NCI-H2081 treated with DMSO at 0.1 percent for 48 hours (cell line): ENCODE measurements around the gene TMEM255B.
"Not testable (repeated sequence)": the region's sequence is repeated elsewhere in the genome, so short reads cannot be mapped to it uniquely, and the experiment has no call there.

Experiments used
- DNase-seq: peaks from one replicate; lab custom pipeline; 2025; lab: John Stamatoyannopoulos, UW

TMEM255B gene

DNA sequence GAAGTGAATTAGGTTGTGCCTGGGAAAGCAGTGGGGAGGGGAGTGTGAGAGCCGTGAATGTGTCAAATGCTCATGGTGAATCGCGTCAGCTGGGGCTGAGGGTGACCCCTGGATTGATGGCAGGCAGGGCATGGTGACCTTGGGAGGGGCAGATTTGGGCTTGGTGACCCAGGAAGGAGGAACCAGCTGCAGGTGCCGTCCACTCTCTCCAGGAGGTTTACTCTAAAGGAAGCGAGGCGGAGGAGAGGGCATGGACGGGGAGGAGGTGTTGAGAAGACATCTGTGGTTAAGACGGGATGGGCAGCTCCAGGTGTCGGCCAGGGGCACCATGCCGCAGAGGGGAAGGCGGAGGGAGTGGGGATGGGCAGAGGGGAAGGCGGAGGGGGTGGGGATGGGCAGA is 28.7 kb downstream of the TMEM255B start:
- DNase-seq: no peak

DNA sequence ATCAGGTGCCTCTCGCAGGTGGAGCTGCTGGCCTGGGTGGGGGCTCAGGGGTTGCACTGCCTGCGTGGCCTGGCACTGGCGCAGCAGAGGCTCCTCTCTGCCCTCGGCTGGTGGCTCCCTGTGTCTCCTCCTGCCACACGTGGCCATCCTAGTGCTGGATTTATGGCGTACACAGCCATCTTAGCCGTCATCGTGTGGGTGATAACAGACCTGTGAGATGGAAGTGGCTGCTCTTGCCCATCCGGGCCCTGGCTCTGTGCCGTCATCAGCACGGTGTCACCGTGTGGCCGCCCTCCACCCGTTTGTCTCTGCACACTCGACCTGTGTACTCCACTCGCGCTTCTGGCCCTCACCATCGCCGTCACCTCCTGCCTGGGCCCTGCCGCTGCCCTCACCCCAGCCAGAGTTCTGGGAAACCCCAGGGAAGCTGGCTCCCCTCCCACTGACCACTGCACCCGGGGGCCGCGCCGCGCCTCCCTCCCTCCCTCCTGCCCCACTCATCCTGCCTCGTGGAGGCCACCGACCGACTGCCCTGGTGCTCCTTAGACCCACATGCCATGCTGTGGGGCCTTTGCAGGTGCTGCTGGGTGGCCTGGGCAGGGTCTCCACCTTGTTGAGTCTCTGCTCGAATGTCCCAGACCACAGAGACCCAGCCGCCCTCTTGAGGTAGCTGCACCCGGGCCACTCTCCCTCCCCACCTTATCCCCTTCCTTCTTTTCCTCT is 29.5 kb downstream of the TMEM255B start:
- no peak for DNase-seq

DNA sequence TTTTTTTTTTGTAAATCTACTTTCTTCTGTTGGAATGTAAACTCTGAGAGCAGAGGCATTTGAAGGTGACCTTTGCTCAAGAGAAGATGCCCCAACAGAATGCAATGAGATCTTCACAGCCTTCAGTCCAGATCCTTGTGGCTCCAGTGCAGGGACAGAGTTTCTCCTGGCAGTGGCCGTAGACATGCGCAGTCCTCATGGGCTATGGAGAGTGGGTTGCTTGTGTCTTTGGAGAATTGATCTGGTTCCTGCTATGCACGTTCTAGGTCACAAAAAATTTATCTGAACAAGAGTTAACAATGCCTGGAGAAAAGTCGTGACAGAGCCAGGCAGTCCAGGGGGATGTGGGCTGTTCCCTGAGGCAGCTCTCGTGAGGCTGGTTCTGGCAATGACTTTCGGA is 30.1 kb downstream of the TMEM255B start:
- no peak for DNase-seq

DNA sequence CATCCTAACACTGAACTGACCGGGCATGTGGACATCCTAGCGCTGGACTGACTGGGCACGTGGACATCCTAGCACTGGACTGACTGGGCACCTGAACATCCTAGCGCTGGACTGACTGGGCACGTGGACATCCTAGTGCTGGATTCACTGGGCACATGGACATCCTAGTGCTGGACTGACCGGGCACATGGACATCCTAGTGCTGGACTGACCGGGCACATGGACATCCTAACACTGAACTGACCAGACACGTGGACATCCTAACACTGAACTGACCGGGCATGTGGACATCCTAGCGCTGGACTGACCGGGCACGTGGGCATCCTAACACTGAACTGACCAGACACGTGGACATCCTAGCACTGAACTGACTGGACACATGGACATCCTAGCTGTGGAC is 30.9 kb downstream of the TMEM255B start:
- not testable (repeated sequence) for DNase-seq

DNA sequence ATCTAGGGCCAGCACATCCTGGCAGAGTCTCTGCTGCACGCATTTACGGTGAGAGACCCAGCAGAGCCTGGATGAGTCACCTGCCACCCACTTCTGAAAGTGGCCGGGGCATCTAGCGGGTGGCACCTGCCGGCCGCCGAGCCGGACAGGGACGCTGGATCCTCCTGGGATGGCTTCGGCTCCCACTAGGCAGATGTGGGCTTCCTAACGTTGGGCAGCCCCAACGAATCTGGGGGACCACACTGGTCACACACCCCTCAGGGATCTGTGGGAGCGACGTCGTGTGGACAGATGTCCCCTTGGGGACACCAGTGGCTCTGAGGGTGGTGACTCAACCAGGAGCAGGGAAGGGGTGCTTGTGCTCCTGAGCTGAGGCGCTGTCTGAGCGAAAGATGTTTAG is 32.2 kb downstream of the TMEM255B start:
- DNase-seq: no peak

DNA sequence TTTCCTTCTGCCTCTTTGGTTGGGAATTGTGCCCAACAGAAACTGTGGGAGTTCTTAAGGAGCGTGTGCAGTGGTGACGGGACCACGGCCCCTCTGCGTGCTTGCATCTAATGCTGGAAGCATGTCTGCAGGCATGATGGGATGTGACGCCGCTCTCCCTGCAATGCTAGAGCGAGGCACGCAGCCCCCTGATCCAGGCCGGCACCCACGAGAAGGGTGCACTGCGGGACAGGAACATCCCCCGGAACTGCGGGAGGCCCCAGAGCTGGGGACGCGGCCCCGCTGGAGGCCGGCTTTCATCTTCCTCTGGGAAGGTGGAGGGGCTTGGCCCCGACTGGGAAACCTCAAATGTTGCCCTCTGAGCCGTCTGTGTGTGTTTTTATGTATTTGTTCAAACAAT is 32.7 kb downstream of the TMEM255B start:
- DNase-seq: no peak

DNA sequence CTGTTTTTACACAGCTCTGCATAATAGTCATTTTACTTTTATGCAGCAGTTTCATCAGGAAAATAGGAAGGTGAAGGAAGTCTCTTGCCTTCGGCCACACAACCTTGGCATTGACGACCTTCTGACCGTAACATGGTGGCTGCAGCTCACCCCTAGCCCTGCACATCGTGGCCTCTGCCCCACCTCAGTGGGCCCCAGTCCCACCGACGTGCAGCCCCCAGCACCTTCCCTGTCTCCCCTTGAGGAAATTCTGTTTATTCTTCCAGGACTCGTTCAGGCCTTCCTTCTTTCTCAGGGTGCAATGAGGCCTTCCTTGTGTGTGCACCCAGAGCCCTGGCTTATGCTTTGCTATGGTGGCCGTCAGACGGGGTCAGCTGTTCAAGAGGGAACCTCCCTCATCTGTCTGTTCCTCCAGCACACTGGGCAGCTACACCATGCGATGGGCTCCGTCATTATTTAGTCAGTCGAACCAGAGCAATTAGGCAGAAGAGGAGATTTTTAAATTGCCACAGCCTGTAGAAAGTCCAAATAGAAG is 33.3 kb downstream of the TMEM255B start:
- no peak for DNase-seq

DNA sequence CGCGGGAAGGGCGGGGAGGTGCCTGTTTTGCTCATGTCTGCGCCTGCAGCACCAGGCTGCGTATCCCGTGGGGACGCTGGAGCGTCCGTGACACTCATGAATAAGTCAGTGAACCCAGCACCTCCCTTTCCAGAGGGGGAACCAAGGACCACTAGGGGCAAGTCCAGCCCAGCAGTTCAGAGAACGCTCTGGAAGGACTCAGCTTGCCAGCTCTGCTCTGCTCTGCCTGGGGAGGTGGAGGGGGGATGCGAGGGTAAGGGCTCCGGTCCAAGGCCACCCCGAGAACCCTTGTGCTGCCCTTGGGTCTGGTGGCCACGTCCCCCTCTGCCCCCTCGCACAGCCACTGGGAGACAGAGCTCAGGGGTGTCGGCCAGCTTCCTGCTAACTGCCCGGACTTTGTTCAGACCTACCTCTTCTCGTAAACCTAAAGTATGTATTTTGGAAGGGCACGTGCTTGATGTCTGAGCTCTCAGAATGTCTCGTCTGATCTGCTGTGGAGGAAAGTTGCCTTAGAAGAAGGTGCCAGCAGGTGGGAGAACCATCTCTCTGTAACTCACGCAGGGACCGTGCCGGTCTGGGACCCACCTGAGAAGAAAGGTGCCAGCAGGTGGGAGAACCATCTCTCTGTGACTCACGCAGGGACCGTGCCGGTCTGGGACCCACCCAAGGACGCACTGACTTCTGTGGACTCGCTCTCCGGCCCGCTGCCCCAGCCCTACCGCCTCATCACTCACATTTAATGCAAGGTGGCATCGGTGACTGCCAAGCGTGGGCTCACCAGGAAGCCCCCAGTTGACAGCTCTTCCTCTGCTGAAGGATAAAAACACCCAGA is 34.1 kb downstream of the TMEM255B start:
- DNase-seq: no peak

DNA sequence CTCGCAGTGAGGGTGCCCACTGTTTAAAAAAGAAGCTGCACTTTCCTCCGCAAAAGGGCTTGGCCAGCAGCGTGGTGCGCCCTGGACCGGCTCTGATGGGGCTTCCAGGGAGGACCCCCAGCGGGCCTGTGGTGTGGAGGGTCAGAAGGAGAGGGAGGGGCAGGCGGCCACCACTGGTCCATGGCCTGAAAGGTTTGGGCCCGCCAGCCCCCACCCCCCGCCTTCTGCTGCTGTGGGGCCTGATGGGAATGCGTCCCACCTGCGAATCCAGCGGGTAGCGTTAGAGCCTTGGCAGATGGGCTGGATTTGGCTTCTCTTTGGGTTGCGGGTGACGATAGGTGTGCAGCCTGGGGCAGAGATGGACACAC is 34.7 kb downstream of the TMEM255B start:
- no peak for DNase-seq

DNA sequence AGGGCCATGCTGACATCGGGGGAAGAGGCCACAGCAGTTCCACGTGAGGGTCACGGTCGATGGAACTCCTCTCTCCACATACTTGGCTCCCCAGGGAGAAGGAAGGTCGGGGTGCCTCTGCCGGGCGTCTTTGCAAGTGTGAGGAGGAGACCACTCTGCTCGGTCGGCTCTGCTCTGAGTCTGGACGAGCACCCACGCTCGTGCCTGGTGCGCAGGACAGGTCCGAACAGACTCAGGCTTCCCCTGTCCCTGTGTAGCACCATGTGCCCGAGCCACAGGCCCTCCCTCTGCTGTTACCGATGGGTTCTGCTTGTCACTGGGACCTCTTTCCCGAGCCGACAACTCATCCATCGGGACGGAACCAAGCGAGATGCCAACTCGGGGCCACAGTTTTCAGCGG is 35.1 kb downstream of the TMEM255B start:
- DNase-seq: no peak

DNA sequence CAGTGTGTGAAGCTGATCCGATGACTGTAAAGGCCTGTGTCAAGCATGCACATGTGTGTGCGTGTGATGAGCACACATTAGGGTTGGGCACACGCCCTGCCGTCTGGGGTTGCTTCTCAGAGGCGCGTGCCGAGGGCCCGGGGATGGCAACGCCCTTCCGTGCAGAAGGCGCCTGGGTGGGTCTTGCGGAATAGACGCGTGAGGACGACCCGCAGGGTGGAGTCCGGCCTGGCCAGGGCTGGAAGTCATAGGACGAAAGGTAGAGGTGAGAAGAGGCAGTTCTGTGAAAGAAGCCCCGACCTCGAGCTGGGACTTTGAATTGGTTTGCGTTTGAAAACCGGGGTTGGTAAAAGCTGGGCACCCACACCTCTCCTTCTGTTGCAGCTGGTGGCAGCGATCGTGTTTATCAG is 35.7 kb downstream of the TMEM255B start:
- DNase-seq: no peak

DNA sequence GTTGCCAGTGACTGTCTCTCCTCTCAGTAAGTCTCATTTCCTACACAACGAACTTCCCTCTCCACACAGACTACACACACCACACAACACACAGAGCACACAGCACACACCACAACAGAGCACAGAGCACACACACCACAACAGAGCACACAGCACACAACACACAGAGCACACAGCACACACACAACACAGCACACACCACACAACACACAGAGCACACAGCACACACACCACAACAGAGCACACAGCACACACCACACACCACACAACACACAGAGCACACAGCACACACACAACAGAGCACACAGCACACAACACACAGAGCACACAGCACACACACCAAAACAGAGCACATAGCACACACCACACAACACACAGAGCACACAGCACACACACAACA is 36.3 kb downstream of the TMEM255B start:
- DNase-seq: not testable (repeated sequence)

DNA sequence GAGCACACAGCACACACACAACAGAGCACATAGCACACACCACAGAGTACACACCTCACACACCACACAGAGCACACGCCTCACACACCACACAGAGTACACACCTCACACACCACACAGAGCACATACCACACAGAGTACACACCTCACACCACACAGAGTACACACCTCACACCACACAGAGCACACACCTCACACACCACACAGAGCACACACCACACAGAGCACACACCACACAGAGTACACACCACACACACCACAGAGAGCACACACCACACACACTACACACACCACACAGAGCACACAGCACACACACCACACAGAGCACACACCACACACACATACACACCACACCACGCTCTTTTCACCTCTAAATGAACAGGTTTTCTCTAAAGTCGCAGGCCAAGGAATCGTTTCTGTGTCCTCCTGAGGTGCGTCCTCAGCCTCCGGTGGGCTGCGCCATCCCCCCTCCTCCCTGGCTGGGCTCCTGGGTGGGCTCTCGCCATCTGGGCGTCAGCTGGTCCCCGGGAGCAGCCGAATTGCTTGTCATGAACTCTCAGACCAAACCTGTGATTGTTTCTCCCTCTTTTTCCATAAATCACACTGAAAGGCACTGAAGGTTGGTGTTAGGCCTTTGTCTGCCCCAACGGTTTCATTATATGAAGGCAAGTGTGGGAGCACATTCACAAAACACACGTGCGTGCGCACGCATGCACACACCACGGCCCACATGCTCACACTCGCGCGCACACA is 37.4 kb downstream of the TMEM255B start:
- DNase-seq: no peak

DNA sequence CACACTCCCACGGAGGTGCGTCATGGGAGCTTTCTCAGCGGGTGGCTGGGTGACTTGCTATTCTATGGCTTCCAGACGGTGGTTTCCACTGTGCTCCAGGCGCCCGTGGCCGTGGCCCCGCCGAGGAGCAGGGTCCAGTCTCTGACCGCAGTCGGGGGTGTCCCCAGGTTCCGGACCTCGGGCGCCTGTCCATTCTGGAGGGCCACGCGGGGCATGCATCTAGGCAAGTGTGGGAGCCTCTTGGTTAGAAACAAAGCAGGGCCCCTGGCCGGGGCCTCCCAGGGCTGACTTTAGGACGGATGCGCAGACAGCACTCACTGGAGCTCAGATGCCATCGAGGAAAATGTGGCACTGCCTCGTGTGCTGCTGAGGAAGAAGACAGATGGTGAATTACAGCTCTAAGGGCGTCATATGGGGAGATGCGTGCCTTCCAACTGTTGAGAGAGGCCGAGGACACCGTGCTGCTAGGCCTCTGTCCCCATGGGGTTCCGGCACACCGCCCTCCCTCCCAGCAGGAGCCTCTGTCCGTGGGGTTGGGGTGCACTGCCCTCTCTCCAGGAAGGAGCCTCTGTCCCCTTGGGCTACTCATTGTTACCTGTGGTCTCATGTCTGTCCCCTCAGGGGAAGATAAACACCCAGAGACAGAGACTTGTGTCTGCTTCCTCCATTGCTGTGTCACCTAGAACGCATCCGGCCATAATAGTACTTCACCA is 38.1 kb downstream of the TMEM255B start:
- DNase-seq: no peak

DNA sequence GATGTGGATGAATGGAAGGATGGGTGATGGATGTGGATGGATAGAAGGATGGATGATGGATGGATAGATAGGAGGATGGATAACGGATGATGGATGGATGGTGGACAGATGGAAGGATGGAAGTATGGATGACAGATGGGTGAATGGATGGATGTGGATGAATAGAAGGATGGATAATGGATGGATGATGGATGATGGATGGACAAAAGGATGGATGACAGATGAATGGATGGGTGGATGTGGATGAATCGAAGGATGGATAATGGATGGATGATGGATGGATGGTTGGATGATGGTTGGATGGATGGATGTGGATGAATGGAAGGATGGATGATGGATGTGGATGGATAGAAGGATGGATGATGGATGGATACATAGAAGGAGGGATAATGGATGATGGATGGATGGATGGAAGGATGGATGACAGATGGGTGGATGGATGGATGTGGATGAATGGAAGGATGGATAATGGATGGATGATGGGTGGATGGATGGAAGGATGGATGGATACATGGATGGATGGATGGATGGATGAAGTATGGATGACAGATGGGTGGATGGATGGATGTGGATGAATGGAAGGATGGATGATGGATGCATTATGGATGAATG is 39.3 kb downstream of the TMEM255B start:
- no peak for DNase-seq

DNA sequence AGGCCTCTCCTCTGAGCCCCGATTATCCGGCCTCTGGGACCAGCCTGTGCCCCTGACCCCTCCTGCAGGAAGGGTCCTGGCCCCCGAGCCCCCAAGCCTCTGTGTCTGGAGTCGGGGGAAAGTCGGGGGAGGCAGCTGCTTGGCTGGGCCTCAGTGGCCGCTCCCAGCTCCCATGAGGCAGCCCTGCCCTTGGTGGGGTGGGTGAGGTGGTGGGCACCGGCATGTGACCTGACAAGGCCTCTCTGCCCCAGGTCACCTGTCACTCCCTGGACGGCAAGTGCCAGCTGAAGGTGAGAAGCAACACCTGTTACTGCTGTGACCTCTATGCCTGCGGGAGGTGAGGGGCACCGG is 41.5 kb downstream of the TMEM255B start:
- DNase-seq: no peak

DNA sequence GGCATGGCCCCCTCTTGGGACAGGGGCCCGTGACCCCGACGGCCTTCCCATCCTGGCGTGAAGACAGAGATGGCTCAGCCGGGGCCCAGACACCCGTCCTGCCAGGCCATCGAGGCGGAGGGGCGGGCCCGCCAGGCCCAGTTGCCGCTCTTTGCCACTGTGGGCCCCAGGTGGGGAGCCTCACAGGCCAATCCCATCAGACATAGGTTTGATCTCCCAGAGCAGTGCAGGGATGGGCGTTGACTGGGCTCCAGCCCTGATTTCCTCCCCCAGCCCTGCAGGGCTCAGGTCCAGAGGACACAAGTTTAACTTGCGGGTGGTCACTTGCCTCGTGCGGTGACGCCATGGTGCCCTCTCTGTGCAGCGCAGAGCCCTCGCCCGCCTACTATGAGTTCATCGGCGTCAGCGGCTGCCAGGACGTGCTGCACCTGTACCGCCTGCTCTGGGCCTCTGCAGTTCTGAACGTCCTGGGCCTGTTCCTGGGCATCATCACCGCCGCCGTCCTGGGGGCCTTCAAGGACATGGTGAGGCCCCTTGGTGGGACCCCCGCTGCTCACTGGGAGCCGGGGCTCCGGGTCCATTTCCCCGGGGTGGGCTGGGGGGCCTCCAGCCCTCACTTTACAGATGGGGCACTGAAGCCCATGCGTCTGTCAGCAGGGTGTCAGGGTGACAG is 42.4 kb downstream of the TMEM255B start:
- no peak for DNase-seq

DNA sequence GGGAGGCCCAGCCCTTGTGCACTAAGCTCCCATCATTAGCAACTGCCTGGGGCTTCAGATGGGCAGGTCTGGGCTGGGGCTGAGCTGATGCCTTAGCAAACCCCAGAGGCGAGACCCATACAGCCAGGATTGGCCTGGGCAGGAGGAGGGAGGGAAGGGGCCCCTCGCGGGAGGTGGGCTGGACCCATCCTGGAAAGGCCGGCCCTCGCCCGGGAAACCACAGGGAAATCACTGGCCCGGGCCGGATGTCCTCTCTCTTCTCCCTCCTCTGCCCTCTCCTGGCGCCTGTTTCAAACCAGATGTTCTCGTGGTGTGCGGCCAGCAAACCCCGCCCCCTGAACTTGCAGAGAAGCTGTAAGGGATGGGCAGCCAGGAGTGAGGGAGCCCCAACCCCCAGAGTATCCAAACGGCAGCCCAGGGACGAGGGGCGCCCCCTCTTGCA is 43.1 kb downstream of the TMEM255B start:
- no peak for DNase-seq

DNA sequence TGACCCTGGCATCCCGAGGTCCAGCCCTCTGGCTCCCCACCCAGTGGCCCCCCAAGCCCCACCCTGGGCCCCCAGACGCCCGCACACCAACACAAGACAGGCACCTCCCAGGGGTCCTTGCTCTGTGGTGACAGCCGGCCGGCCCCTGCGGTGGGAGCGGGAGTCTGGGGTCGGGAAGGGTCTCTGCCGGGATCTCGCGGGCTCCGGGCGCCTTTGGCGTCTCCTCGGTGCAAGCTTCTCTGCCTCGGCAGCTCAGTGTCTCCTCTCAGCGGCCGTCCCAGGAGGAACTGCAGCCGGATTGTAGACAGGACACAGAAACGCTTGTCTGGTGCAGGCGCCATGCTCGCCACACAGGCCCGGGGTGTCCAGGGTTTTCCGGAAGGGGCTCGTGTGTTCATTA is 43.7 kb downstream of the TMEM255B start:
- DNase-seq: no peak

DNA sequence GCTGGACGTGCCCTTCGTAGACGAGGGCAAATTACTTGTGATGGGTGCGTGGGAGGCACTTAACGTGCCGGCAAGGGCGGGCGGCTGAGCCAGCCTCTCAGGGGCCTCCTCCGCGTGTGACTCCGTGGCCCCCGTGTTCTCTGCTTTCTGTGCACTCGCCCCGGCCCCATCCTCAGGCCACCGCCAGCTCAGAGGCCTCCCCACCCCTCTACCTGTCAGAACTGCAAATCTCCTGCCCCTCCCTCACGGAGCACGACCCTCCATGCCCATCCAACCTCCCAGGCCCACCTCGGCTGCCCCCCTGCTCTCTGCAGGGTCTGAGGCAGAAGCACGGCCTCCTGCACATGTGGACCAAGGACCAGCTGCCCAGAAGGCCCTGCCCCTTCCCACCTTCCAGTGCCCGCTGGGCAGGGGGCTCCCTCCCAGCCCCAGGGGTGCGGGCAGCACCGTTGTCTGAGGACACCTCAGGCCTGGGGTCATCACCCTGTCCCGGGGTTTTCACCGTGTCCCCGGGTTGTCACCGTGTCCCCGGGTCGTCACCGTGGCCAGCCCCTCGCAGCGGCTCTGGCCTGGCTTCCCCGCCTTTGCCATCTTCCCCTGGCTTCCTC is 44.5 kb downstream of the TMEM255B start:
- DNase-seq: no peak
